ENCODE measurements around the gene LRRC15. TPM values are rescaled to one million over a fixed set of nuclear protein-coding genes. Genes with fewer than 3 reads are reported as not detected.

LRRC15 gene
- total and polyA plus RNA-seq, 2 donors (not counting 3 experiments of a cell fraction or from before 2014, with no cell fraction given): not detected

GRCh38 chr3:194375473-194376240 is 6.1 kb upstream of the LRRC15 start:
- no TSS peak for BruUV-seq (replicated peaks)
- Histone ChIP-seq H3K36me3 (ENCODE audit: control insufficient read depth in 2 of 2, extremely low read depth in 1 of 2, insufficient read depth in 2 of 2, low read length in 2 of 2) (no peaks in the 10 kb centered on the region), H4K20me1 (replicated peaks; ENCODE audit: control insufficient read depth, extremely low read depth, insufficient read depth, low read length) (no peaks in the 10 kb centered on the region), H3K27me3 (ENCODE audit: control insufficient read depth in 2 of 2, insufficient read depth in 2 of 2, low read length in 2 of 2) (peaks cover 2 to 5% of the 10 kb centered on the region in 2 experiments), H3K79me2 (ENCODE audit: control insufficient read depth, insufficient read depth, low read length) (no peaks in the 10 kb centered on the region), H3K27ac (ENCODE audit: insufficient read depth, low read depth, low read length) (no peak overlapping the region), H3K4me3 (replicated peaks in 1 of 3; ENCODE audit: insufficient read depth in 1 of 3, low read depth in 1 of 3, low read length in 3 of 3) (peak overlapping the region in 1 of 3 experiments; percentile 34), H3K9ac (replicated peaks; ENCODE audit: extremely low read depth, insufficient read depth, low read length) (no peak overlapping the region), H2AFZ (ENCODE audit: low read depth, low read length) (peak overlapping the region; percentile 90), H3K9me1 (replicated peaks; ENCODE audit: control insufficient read depth, extremely low read depth, insufficient read depth, low read length) (no peaks in the 10 kb centered on the region), H3K9me3 (replicated peaks; ENCODE audit: control insufficient read depth, insufficient read depth, low read length) (no peaks in the 10 kb centered on the region), H3K4me1 (ENCODE audit: control insufficient read depth, extremely low read depth, insufficient read depth, low read length) (peaks cover 13% of the 10 kb centered on the region), H3K4me2 (ENCODE audit: insufficient read depth, low read length) (peak overlapping the region; percentile 58)
- TF ChIP-seq, protein P1, sequence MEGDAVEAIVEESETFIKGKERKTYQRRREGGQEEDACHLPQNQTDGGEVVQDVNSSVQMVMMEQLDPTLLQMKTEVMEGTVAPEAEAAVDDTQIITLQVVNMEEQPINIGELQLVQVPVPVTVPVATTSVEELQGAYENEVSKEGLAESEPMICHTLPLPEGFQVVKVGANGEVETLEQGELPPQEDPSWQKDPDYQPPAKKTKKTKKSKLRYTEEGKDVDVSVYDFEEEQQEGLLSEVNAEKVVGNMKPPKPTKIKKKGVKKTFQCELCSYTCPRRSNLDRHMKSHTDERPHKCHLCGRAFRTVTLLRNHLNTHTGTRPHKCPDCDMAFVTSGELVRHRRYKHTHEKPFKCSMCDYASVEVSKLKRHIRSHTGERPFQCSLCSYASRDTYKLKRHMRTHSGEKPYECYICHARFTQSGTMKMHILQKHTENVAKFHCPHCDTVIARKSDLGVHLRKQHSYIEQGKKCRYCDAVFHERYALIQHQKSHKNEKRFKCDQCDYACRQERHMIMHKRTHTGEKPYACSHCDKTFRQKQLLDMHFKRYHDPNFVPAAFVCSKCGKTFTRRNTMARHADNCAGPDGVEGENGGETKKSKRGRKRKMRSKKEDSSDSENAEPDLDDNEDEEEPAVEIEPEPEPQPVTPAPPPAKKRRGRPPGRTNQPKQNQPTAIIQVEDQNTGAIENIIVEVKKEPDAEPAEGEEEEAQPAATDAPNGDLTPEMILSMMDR (IDR thresholded peaks at IDR 0.05; ENCODE audit: extremely low read depth in 1 of 2, insufficient read depth in 1 of 2, low read depth in 1 of 2, low read length in 2 of 2): no peak
- TF ChIP-seq FOS (IDR thresholded peaks at IDR 0.05; ENCODE audit: borderline replicate concordance, insufficient read depth, low read length): no peak
- no peak for TF ChIP-seq POLR2A (IDR thresholded peaks at IDR 0.05; ENCODE audit: low read depth, low read length)
- no peak for TF ChIP-seq JUN (IDR thresholded peaks at IDR 0.05; ENCODE audit: borderline replicate concordance, insufficient read depth, insufficient read length, low read depth)
- TF ChIP-seq GATA2 (IDR thresholded peaks at IDR 0.05; ENCODE audit: insufficient read depth, insufficient read length, low read depth, low read length): no peak
- TF ChIP-seq EZH2 (IDR thresholded peaks at IDR 0.05; ENCODE audit: borderline replicate concordance, low read depth, low read length, severe bottlenecking): no peak
- no peak for TF ChIP-seq POLR2AphosphoS5 (IDR thresholded peaks at IDR 0.05; ENCODE audit: insufficient read depth, low read depth, low read length)
- TF ChIP-seq MYC (IDR thresholded peaks at IDR 0.05; ENCODE audit: low read depth, low read length): no peak
- TF ChIP-seq MAX (IDR thresholded peaks at IDR 0.05; ENCODE audit: insufficient read depth, insufficient read length): no peak
- intact Hi-C loops (cut with micrococcal nuclease): no loop called here
- CTCF ChIA-PET: interaction anchor here (0.9 to 1.6 kb wide), 5 partner anchors 10 to 42 kb away, joined by 3 to 15 read pairs (median 3); no protein-coding TSS in a partner anchor
- POLR2A ChIA-PET: no interaction called here
- DNase-seq (ENCODE audit: low read depth, low spot score): peak; percentile 68
- dilution Hi-C loops (cut with MboI; ENCODE audit: extremely low pct_ligation_motif_present, low sequenced_read_pairs): no loop called here
- FAIRE-seq: peak; percentile 81
